HUES64 (cell line): ENCODE results near the gene SNRNP200.

Experiments used
- H3K27ac ChIP-seq: 2 replicates; pipeline ENCODE4 v1.7.0; 2013; ENCODE audit warnings: low read depth, low read length, inconsistent platforms
- H3K27me3 ChIP-seq: 2 replicates; pipeline ENCODE4 v1.6.1; 2013; ENCODE audit warnings: mild to moderate bottlenecking, low read length; ENCODE audit not compliant: insufficient read depth
- H3K36me3 ChIP-seq: 2 replicates; pipeline ENCODE4 v1.6.1; 2013; ENCODE audit warnings: mild to moderate bottlenecking, low read length; ENCODE audit not compliant: insufficient read depth
- H3K4me1 ChIP-seq: 2 replicates; pipeline ENCODE4 v1.6.1; 2013; ENCODE audit warnings: mild to moderate bottlenecking, low read length, moderate library complexity; ENCODE audit not compliant: insufficient read depth
- H3K4me3 ChIP-seq: 2 replicates; pipeline ENCODE4 v1.5.1; 2013; ENCODE audit warnings: mild to moderate bottlenecking, low read length, moderate library complexity
- H3K9ac ChIP-seq: 2 replicates; pipeline ENCODE4 v1.6.1; 2013; ENCODE audit warnings: mild to moderate bottlenecking, low read depth, low read length
- H3K9me3 ChIP-seq: 2 replicates; pipeline ENCODE4 v1.6.1; 2013; ENCODE audit warnings: low read depth, low read length; ENCODE audit not compliant: insufficient read depth
- WGBS: fragments of 150-250, 120-280 bp; methylation state at CpG from one replicate; pipeline ENCODE4 v1.1.7; 2013; ENCODE audit warnings: missing lambda C conversion rate; 5-methylcytosine and 5-hydroxymethylcytosine counted together

Gene SNRNP200

GRCh38 chr2:96325041-96325883 is 19.9 kb upstream of the SNRNP200 start, which contains the start of gene ITPRIPL1:
ITPRIPL1 (plus strand) TSS chr2:96325317; CDS start chr2:96325840, 523 bp downstream.
- H3K27ac ChIP-seq = no peak within 1 kb of the TSS
- peak within 1 kb of the TSS; percentile 71 for H3K4me3 ChIP-seq
- peaks cover 8% of the 10 kb centered on the region; the same call in 1 of the 2 replicates for H3K4me1 ChIP-seq
- peaks cover 14% of the 10 kb centered on the region for H3K36me3 ChIP-seq
- WGBS = 4% methylated on average over 58 of the region's 58 CpGs
- H3K9me3 ChIP-seq = no peaks in the 10 kb centered on the region
- peak within 1 kb of the TSS; percentile 66 for H3K9ac ChIP-seq
- peaks cover 61% of the 10 kb centered on the region for H3K27me3 ChIP-seq

DNA sequence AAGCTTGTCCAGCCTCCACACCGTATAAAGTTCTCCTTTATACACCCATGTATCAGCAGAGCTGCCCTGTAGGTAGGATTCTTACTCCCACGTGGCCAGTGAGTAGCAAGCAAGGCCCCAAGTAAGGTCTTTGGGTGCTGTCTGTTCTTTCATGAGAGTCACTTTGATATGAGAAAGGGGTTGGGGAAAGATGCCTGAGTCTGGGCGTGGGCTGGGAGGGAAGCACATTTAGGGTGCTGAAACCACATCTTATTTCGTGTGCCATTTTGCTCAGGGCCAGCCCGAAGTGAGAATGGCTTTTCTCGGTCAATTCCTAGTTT is 19.3 kb upstream of the SNRNP200 start:
- Histone ChIP-seq H3K4me1 (peaks cover 8% of the 10 kb centered on the region; the same call in 1 of the 2 replicates), H3K27me3 (peaks cover 67% of the 10 kb centered on the region), H3K9me3 (no peaks in the 10 kb centered on the region), H3K9ac (peak overlapping the region; percentile 66), H3K4me3 (peak overlapping the region; percentile 71), H3K27ac (no peak overlapping the region), H3K36me3 (peaks cover 14% of the 10 kb centered on the region)
- 22% methylated on average over 5 of the region's 6 CpGs for WGBS

GRCh38 chr2:96323849-96324248 is 18.5 kb upstream of the SNRNP200 start:
- peaks cover 8% of the 10 kb centered on the region; the same call in 1 of the 2 replicates for H3K4me1 ChIP-seq
- WGBS = 75% methylated on average over 1 of the region's 1 CpG
- H3K27me3 ChIP-seq = peaks cover 75% of the 10 kb centered on the region
- no peak overlapping the region for H3K9ac ChIP-seq
- no peak overlapping the region for H3K27ac ChIP-seq
- H3K4me3 ChIP-seq = no peak overlapping the region
- H3K36me3 ChIP-seq = peaks cover 14% of the 10 kb centered on the region
- H3K9me3 ChIP-seq = no peaks in the 10 kb centered on the region

DNA sequence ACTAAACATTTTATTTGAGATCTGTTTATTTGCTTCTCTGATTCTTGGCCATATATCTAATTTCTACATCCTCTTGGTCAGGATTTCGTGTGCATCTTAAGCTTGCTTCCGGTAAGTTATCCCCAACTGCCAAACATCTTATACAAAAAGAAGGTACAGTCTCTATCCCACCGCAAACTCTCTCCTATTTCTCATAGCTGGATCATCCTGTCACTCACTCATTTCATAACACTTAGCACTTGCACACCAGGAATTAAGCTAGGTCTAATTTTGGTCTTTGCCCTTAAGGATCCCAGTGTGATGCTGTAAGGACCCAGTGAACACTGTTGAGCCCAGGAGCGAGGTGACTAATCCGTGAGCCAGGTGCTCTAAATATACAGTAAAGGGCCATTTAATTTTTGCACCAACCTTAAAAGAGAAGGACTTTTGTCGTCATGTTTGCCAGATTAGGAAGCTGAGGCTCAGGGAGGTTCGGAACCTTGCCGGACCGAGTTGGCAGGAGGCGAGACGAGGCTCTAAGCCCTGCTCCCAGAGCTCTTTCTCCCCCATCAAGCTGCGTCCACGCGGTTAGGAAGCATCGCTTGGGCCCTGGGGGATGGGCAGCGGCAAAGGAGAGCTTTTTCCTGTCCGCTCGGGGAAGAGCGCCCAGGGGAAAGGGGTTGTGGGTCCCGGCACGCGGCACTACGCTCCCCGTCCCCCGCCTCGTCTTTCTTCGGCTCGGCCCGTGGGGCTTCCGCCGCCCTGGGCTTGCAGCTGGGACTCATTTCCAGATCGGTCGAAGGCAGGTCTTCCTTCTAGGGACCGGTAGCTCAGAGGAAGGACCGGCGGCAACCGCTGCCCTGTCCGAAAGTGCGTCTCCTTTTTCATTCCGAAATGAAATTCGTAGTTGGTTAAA is 15.6 kb upstream of the SNRNP200 start:
- H3K9ac ChIP-seq = peak overlapping the region; percentile 61
- no peak overlapping the region for H3K27ac ChIP-seq
- peak overlapping the region; percentile 70 for H3K4me3 ChIP-seq

DNA sequence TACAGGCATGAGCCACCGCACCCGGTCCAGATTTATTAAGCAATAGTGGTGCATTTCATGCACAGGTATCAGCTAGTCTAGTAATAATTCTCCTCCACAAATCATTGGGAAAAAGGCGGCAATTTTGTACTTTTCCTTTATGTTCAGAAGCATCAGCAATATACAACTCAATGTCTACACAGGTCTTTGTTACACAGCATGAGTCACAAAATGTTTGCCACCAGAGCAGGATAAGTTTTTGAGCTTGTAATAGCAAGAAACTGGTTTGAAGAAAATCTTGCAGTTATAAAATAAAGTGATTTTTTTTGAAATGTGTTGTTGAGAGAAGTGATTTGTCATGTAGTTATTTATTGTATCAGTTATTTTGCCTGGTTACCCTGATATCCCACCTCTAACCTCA is 15.0 kb upstream of the SNRNP200 start:
- Histone ChIP-seq H3K9me3 (no peaks in the 10 kb centered on the region), H3K9ac (no peak overlapping the region), H3K27me3 (peaks cover 67% of the 10 kb centered on the region), H3K4me3 (peak overlapping the region; percentile 70; the same call in 1 of the 2 replicates), H3K27ac (no peak overlapping the region), H3K4me1 (peaks cover 11% of the 10 kb centered on the region; the same call in 1 of the 2 replicates), H3K36me3 (no peaks in the 10 kb centered on the region)
- 87% methylated on average over 3 of the region's 3 CpGs for WGBS

More for the DNA sequence above, 15.6 kb upstream of the SNRNP200 start:
- peaks cover 8% of the 10 kb centered on the region; the same call in 1 of the 2 replicates for H3K4me1 ChIP-seq
- H3K27me3 ChIP-seq = peaks cover 74% of the 10 kb centered on the region
- no peaks in the 10 kb centered on the region for H3K36me3 ChIP-seq
- 6% methylated on average over 41 of the region's 41 CpGs for WGBS
- no peaks in the 10 kb centered on the region for H3K9me3 ChIP-seq

DNA sequence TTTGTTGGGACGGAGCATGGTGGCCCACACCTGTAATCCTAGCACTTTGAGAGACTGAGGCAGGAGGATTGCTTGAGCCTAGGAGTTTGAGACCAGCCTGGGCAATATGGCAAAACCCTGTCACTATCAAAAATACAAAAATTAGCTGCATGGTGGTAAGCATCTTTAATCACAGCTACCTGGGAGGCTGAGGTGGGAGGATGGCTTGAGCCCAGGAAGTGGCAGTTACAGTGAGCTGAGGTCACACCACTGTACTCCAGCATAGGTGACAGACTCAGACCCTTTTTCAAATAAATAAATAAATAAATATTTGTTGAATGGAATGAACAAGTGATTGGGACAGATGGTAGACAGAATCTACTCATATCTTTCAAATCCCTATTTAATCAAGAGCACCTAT is 14.1 kb upstream of the SNRNP200 start:
- H3K4me1 ChIP-seq = peaks cover 9% of the 10 kb centered on the region; the same call in 1 of the 2 replicates
- H3K27ac ChIP-seq = no peak overlapping the region
- no peaks in the 10 kb centered on the region for H3K9me3 ChIP-seq
- H3K4me3 ChIP-seq = no peak overlapping the region
- H3K27me3 ChIP-seq = peaks cover 60% of the 10 kb centered on the region
- H3K36me3 ChIP-seq = no peaks in the 10 kb centered on the region
- H3K9ac ChIP-seq = no peak overlapping the region
- 64% methylated on average over 1 of the region's 1 CpG for WGBS

DNA sequence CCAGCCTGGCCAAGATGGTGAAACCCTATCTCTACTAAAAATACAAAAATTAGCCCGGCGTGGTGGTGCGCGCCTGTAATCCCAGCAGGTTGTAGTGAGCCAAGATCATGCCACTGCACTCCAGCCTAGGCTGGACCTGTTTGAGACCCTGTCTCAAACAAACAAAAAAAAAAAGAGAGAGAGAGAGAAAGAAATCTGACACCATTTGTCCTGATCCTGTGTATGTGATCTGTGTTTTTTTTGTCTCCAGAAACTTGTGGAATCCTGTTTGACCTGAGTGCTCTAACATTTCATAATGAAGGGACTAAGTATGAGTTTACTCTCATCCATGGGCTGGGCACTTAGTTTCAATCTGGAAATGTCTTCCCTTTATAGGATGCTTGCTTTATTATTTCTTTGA is 13.4 kb upstream of the SNRNP200 start:
- H3K4me3 ChIP-seq = no peak overlapping the region
- no peak overlapping the region for H3K27ac ChIP-seq
- H3K27me3 ChIP-seq = peaks cover 53% of the 10 kb centered on the region
- 100% methylated on average over 4 of the region's 4 CpGs for WGBS
- no peak overlapping the region for H3K9ac ChIP-seq
- peaks cover 9% of the 10 kb centered on the region; the same call in 1 of the 2 replicates for H3K4me1 ChIP-seq
- no peaks in the 10 kb centered on the region for H3K36me3 ChIP-seq
- no peaks in the 10 kb centered on the region for H3K9me3 ChIP-seq

- Histone ChIP-seq H3K36me3 (no peaks in the 10 kb centered on the region), H3K27me3 (peaks cover 42% of the 10 kb centered on the region), H3K4me1 (peaks cover 9% of the 10 kb centered on the region; the same call in 1 of the 2 replicates), H3K27ac (no peak overlapping the region), H3K9ac (no peak overlapping the region), H3K9me3 (no peaks in the 10 kb centered on the region), H3K4me3 (no peak overlapping the region)
- 90% methylated on average over 4 of the region's 4 CpGs for WGBS
Observed at GRCh38 chr2:96317584-96317997, 12.2 kb upstream of the SNRNP200 start.

- Histone ChIP-seq H3K4me3 (no peak overlapping the region), H3K27me3 (peaks cover 36% of the 10 kb centered on the region), H3K4me1 (peaks cover 9% of the 10 kb centered on the region; the same call in 1 of the 2 replicates), H3K36me3 (no peaks in the 10 kb centered on the region), H3K9me3 (no peaks in the 10 kb centered on the region), H3K9ac (no peak overlapping the region), H3K27ac (no peak overlapping the region)
Observed at GRCh38 chr2:96316999-96317398, 11.7 kb upstream of the SNRNP200 start.

DNA sequence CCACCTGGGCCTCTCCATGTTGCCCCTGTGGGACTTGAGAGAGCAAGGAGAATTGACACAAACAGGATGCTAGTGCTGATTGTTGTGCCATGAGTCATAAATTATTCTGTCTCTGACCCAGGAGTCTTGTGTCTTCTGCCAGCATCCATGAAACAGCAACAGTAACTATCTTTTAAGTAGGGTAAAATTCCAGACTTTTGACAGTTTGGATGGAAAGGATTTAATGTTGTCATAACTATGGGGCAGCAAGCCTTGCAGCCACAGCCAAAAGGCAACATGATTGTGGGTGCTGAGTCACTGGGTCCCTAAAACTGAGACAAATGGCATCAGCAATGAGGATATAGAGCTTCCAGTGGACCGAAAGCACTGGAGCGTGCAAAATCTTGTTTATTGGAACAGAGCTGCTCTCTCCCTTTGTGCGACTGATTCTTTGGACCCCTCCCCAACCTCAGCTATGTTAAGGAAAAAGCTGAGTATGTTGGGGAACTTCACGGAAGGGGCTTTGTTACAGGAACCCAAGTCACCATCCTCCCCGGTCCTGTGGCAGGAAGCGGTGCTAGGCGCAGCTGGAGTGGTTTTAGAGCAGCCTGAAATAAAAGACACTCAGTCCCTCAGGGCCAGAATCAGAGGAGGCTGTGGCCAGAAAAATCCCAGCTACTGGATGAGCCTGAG is 10.2 kb upstream of the SNRNP200 start:
- Histone ChIP-seq H3K36me3 (no peaks in the 10 kb centered on the region), H3K27me3 (peaks cover 21% of the 10 kb centered on the region), H3K4me3 (no peak overlapping the region), H3K9me3 (no peaks in the 10 kb centered on the region), H3K4me1 (peaks cover 5% of the 10 kb centered on the region; the same call in 1 of the 2 replicates), H3K27ac (no peak overlapping the region), H3K9ac (0 out of 2 replicates have a peak overlapping the region, but pooled peaks have one; percentile 1)
- WGBS = 87% methylated on average over 7 of the region's 7 CpGs
